Heart left ventricle (tissue), 16 donors: ENCODE results near the gene KCNIP3. TPM values are rescaled to one million over a fixed set of nuclear protein-coding genes. Genes with fewer than 3 reads are reported as not detected.

Source experiments
- ATAC-seq, 4 donors: fragments of 200-7000 bp; cut with Tn5 transposase; one replicate each; pipeline ENCODE4 v1.9.1; 2020 to 2022; ENCODE audit warnings: moderate library complexity in 4 of 4, mild to moderate bottlenecking in 3 of 4, moderate number of reproducible peaks in 1 of 4
- DNase-seq, 5 donors: peaks; one replicate each; pipeline ENCODE4 v3.0.0-alpha.2; 2020
- H3K27ac ChIP-seq, 12 donors: fragments of 200-600 bp; sonication (generic) in 4 of 12; one replicate each; pipeline versions ENCODE4 v1.5.0 to v1.8.0; 2016 to 2022; ENCODE audit warnings: mild to moderate bottlenecking in 2 of 12
- H3K27me3 ChIP-seq, 9 donors: fragments of 200-600 bp; sonication (generic) in 2 of 9; one replicate each; pipeline versions ENCODE4 v1.5.1 to v1.8.0; 2016 to 2022; ENCODE audit warnings: mild to moderate bottlenecking in 3 of 9
- H3K36me3 ChIP-seq, 9 donors: fragments of 200-600 bp; sonication (generic) in 2 of 9; one replicate each; pipeline versions ENCODE4 v1.5.0 to v1.8.0; 2018 to 2022; ENCODE audit warnings: mild to moderate bottlenecking in 2 of 9
- H3K4me1 ChIP-seq, 12 donors: fragments of 200-600 bp; sonication (generic) in 4 of 12; one replicate each; pipeline versions ENCODE4 v1.5.0 to v1.8.0; 2016 to 2022; ENCODE audit warnings: mild to moderate bottlenecking in 3 of 12
- H3K4me3 ChIP-seq, 12 donors: fragments of 200-600 bp; sonication (generic) in 4 of 12; one replicate each; pipeline versions ENCODE4 v1.5.0 to v1.8.0; 2017 to 2022; ENCODE audit warnings: mild to moderate bottlenecking in 9 of 12, moderate library complexity in 4 of 12
- H3K9me3 ChIP-seq, 12 donors: fragments of 200-600 bp; sonication (generic) in 4 of 12; one replicate each; pipeline versions ENCODE4 v1.5.0 to v1.8.0; 2016 to 2022; ENCODE audit warnings: mild to moderate bottlenecking in 1 of 12
- POLR2A ChIP-seq, 2 donors: fragments of 450-650 bp; IDR thresholded peaks; one replicate each; pipeline ENCODE4 v1.6.1; 2017; ENCODE audit warnings: antibody characterized with exemption in 2 of 2, mild to moderate bottlenecking in 2 of 2, moderate library complexity in 2 of 2
- WGBS, 4 donors: extraction: QIAGEN DNeasy Blood & Tissue Kit in 2 of 4; methylation state at CpG; one replicate each; pipeline versions ENCODE4 v1.1.5 to v1.1.7; 2013 to 2018; 5-methylcytosine and 5-hydroxymethylcytosine counted together
- intact Hi-C, 10 donors: fragments of 100-400 bp; cut with DNase I; formaldehyde crosslinking; loops; one replicate each; pipeline versions ENCODE4 v1.11.1 to v1.14.2; 2022
- polyA plus RNA-seq, 2 donors: library from polyadenylated mRNA; stranded (reverse); fragments of 200-250 nt; gene quantifications; one replicate each; pipeline ENCODE4 v1.2.3, GENCODE V29; 2013
- total RNA-seq, 9 donors: library from RNA; depleted of rRNA in 2 of 9; stranded (reverse); fragments of >200 nt in 2 of 9; fragmentation: NEBNext Ultra II Directional in 3 of 9; extraction: Animal tissue kit (Norgen Biotek cat#: 25700) in 3 of 9; gene quantifications; one replicate each; pipeline versions ENCODE4 v1.1.0 to v1.2.4, GENCODE V29; 2016 to 2023
- TF ChIP-seq, protein P1 (sequence below), 12 donors: fragments of 200-600 bp; sonication (generic) in 4 of 12; IDR thresholded peaks; one replicate each; pipeline versions ENCODE4 v1.5.0 to v1.8.0; 2018 to 2022; ENCODE audit warnings: antibody characterized with exemption in 12 of 12, mild to moderate bottlenecking in 5 of 12
- donor health status: ischemic (EF 13 %, LVEDD 7.1; RV severe dilation, severe dysfunction).
- donor health status: healthy with polysubstance abuse.
- donor health status: DM: no; HTN: yes; CAD: no.
- donor health status: DM: no; HTN: no; CAD: no.
- donor health status: ischemic (EF 25% LVEDD 6.9; RV normal size, moderate dysfunction).
- donor health status: ischemic (EF 25% LVEDD 5.7; RV mildly dilated, moderate dysfunction).
- donor health status: healthy.
- donor health status: DM: yes; HTN: yes; CAD: no.
- donor health status: ischemic (EF 35%, LVEDD 5.7; RV mildly dilated, moderate dysfunction).
- donor health status: nonischemic (EF 11% LVEDD 7.7; RV severe dilation, severe dysfunction).
- donor health status: DM: yes; HTN: yes; CAD: no.
- donor health status: PGD.
- donor health status: ischemic (EF 29% LVEDD 5.4; RV normal size, mild dysfunction).
- donor health status: nonischemic (EF 23%, LVEDD 6.1; RV moderate dilation, normal function).

KCNIP3 gene
- total and polyA plus RNA-seq, 11 donors: 2.7 to 8.3 (median 4.0) TPM

DNA sequence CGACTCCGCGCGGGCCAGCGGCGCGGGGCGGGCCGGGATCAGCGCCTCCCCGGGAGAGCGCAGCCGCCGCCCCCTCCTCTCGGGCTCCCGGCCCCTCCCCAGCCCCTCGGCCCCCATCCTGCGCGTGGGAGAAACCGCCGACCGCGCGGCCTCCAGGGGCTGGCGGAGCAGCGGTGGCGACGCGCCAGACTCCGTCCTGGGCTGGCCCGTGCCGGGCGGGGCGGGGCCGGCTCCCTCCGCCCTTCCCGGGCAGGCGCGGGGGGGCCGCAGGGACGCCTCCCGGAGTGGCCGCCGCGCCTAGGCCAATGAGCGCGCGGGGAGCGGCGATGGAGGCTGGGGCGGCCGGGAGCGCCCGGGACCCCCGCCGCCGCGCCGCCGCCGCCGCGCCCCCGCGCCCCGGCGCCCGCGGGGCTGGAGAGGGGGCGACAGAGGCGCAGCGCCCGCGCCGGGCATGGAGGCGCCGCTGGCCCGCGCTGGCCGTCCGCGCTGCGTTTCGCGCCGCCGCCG is 49.1 kb downstream of the KCNIP3 start:
- intact Hi-C loops: loop anchor here in 4 of 10 donors (5.0 kb wide), 4 partner anchors 41 to 224 kb away; partner anchors contain the start of genes FAHD2A (in 1 of the 4) and MRPS5 (in 1 of the 4)
- H3K27ac ChIP-seq: peak overlapping the region; percentile 40 to 89 (median 78)

DNA sequence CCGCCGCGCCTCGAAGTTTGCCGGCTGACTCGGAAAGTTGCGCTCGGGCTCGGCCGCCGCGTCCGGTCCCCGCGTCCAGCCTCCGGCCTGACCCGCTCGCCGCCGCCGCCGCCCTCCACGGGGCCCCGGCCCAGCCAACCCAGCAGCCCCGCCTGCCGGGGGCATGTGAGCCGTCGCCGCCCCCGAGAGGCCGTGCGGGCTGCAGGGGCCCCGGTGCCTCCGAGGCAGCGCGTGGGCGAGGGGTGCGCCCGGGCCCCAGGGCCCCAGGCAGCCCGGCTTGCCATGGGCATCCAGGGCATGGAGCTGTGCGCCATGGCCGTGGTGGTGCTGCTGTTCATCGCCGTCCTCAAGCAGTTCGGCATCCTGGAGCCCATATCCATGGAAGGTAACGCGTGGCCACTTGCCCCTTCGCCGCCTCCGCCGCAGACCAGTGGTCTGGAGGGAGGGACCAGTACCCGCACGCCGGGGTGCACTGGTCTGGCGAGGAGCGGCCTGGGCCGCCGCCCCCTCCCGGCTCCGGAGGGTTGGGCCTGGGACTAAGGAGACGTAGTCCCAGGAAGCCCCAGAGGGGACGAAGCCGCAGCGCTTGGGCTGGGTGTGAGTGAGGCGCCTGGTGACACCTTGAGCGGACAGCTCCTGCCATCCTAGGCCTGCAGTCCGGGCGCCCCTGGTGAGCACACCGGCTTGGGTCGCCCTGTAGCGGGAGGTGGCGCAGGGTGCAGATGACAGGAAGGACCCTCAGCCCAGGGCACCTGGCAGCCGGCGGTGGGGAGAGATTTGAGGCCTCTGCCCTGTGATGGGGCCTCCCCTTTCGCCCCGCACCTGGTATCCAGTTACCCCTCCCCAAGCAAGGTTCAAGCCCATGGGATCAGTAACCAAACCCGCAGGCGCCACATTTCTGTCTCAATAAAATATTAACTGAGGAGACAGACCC is 49.9 kb downstream of the KCNIP3 start:
- DNase-seq (peak in 2 of 5 donors; percentile 30 to 46), ATAC-seq (peak in 2 of 4 donors; percentile 3 to 4)
- H3K4me3 ChIP-seq: peak overlapping the region; percentile 21 to 85 (median 52)
- no peaks in the 10 kb centered on the region for H3K36me3 ChIP-seq
- WGBS, 4 donors: 16 to 37% (median 24%) methylated on average over 37 to 78 of the region's 78 CpGs
- H3K4me1 ChIP-seq: peaks cover 0 to 31% (median 9%) of the 10 kb centered on the region in 12 donors
- intact Hi-C loops: loop anchor here in 4 of 10 donors (5.0 kb wide), 4 partner anchors 40 to 225 kb away; partner anchors contain the start of genes FAHD2A (in 1 of the 4) and MRPS5 (in 1 of the 4)
- peaks cover 0 to 34% (median 2%) of the 10 kb centered on the region in 9 donors for H3K27me3 ChIP-seq
- H3K9me3 ChIP-seq: no peaks in the 10 kb centered on the region
- no peak for TF ChIP-seq POLR2A (IDR thresholded peaks at IDR 0.05)
- TF ChIP-seq, protein P1, sequence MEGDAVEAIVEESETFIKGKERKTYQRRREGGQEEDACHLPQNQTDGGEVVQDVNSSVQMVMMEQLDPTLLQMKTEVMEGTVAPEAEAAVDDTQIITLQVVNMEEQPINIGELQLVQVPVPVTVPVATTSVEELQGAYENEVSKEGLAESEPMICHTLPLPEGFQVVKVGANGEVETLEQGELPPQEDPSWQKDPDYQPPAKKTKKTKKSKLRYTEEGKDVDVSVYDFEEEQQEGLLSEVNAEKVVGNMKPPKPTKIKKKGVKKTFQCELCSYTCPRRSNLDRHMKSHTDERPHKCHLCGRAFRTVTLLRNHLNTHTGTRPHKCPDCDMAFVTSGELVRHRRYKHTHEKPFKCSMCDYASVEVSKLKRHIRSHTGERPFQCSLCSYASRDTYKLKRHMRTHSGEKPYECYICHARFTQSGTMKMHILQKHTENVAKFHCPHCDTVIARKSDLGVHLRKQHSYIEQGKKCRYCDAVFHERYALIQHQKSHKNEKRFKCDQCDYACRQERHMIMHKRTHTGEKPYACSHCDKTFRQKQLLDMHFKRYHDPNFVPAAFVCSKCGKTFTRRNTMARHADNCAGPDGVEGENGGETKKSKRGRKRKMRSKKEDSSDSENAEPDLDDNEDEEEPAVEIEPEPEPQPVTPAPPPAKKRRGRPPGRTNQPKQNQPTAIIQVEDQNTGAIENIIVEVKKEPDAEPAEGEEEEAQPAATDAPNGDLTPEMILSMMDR (IDR thresholded peaks at IDR 0.05): peak in 1 of 12 donors; percentile 4
- H3K27ac ChIP-seq: peak overlapping the region in 10 of 12 donors; percentile 17 to 68 (median 41)

More for the DNA sequence above, 49.1 kb downstream of the KCNIP3 start:
- H3K4me3 ChIP-seq: peak overlapping the region; percentile 42 to 86 (median 67)
- DNase-seq (peak; percentile 71 to 85 (median 78)), ATAC-seq (peak in 3 of 4 donors; percentile 67 to 83 (median 79))
- no peaks in the 10 kb centered on the region for H3K36me3 ChIP-seq
- peaks cover 0 to 34% (median 5%) of the 10 kb centered on the region in 9 donors for H3K27me3 ChIP-seq
- no peaks in the 10 kb centered on the region for H3K9me3 ChIP-seq
- H3K4me1 ChIP-seq: peaks cover 0 to 31% (median 9%) of the 10 kb centered on the region in 12 donors
- WGBS, 4 donors: 0 to 1% (median 0%) methylated on average over 16 to 88 of the region's 88 CpGs; no CpG with 5 or more reads in 1 of the 4 donors
- peak in 1 of 2 donors; percentile 21 for TF ChIP-seq POLR2A (IDR thresholded peaks at IDR 0.05)
- TF ChIP-seq, protein P1 (IDR thresholded peaks at IDR 0.05): no peak

DNA sequence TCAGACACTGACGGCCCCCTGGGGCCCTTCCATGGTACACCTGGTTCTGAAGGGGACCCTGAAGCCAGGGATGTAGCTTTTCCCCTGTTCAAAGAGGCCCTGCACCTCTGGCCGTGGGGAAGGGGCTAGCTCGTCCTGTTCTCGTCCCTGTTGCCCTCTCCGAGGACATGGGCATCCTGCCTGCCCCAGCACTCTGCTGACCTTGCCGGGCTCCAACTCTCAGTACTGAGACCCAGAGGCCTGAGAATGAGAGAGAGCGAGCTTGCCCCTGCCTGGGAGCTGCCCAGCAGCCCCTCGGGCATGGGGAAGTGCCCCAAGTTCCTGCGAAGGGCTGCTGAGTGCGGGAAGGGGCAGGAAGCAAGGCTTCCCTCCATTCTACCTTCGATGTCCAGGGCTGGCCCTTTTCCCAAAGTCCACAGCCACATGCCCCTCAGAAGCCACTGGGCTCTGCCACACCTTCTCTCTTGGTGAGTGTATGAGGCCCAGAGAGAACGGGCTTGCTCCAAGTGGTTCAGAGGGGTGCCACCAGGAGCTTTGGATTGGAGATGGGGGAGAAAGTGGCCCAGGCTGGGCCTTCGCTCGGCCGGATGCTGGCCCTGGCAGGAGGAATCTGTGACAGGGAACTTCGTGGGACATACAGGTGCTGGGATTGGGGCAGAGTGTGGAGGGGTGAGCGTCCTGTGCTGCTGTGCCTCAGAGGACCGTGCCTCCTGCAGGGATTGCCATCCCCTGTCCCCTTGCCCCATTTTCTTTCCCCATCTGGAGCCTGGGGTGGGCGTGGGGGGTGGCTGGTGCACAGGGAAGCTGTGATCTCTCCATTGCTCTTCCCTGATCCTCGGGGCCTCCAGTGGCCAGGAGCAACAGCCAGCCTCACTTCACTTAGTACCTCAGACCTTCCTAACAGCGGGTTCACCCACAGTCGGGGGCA is 50.8 kb downstream of the KCNIP3 start:
- peak overlapping the region in 5 of 12 donors; percentile 61 to 85 (median 77) for H3K4me3 ChIP-seq
- intact Hi-C loops: loop anchor here in 4 of 10 donors (5.0 kb wide), 4 partner anchors 39 to 226 kb away; partner anchors contain the start of genes FAHD2A (in 1 of the 4) and MRPS5 (in 1 of the 4)
- ATAC-seq (no peak), DNase-seq (peak in 1 of 5 donors; percentile 14)
- no peaks in the 10 kb centered on the region for H3K36me3 ChIP-seq
- H3K4me1 ChIP-seq: peaks cover 0 to 31% (median 9%) of the 10 kb centered on the region in 12 donors
- H3K9me3 ChIP-seq: no peaks in the 10 kb centered on the region
- H3K27me3 ChIP-seq: peaks cover 0 to 29% (median 2%) of the 10 kb centered on the region in 9 donors
- peak overlapping the region in 4 of 12 donors; percentile 17 to 68 (median 44) for H3K27ac ChIP-seq
- TF ChIP-seq, protein P1 (IDR thresholded peaks at IDR 0.05): no peak
- WGBS, 4 donors: 65 to 82% (median 66%) methylated on average over 14 to 22 of the region's 22 CpGs
